CD4-positive, alpha-beta T cell treated with Interleukin-21 for 1 hour (primary cell): Measurements from ENCODE around the gene FGFR3.

Source experiments
- DNase-seq: peaks from one replicate; pipeline ENCODE4 v3.0.0-alpha.2; 2020

Gene FGFR3

GRCh38 chr4:1789552-1789951 lies 3.5 kb upstream of the FGFR3 start:
- no peak for DNase-seq

DNA sequence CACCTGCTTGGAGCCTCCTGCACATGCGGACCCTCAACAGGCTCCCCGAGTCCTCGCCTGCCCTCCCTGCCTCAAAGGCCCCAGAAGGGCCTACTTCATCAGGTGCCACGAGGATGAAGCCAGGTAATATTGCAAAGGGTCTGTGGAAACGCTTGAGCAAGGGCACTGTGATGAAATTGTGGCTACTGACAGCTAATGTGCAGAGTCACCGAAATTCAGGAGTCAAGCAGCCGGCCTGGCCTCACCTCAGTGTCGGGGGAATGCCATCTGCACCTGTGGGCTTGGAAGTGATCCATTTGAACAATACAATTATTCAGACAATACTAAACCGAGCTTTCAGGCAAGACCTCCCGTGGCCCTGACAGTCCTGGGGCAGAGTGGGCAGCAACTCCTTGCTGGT lies 3.1 kb upstream of the FGFR3 start:
- no peak for DNase-seq

DNA sequence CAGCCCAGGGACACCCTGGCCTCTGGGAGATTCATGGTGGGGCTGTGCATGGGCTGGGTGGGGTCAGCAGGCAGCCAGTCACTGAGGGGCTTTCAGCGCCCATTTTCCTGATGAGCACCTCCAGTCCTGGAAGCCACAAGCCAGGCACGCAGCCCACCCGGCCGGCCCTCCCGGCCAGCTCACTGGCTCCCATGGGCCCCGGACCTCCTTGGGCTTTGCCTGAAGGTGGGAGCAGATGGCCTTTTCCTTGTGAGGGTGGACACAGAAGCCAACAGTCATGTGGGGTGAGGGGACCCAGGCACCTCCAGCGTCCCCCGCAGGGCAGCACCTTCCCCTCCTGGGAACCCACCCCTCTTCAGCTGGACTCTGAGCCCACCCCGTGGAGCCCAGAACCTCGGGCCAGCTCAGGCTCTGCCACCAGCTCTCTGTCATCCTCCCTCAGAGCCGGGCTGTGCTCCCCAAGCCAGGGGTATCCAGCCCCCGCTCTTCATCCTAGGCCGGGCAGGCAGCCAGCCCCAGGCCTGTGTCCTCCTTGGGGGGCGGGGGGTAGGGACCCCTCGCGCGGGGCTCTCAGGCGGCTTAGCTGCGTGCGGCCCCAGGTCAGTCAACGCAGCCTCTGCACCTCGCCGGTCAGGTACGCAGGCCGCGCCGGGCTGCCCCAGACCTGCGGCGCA lies 798 bp upstream of the FGFR3 start:
- DNase-seq, result no peak

- peak; percentile 53 for DNase-seq
Measured at GRCh38 chr4:1793496-1793840, 375 bp downstream of the FGFR3 start.

DNA sequence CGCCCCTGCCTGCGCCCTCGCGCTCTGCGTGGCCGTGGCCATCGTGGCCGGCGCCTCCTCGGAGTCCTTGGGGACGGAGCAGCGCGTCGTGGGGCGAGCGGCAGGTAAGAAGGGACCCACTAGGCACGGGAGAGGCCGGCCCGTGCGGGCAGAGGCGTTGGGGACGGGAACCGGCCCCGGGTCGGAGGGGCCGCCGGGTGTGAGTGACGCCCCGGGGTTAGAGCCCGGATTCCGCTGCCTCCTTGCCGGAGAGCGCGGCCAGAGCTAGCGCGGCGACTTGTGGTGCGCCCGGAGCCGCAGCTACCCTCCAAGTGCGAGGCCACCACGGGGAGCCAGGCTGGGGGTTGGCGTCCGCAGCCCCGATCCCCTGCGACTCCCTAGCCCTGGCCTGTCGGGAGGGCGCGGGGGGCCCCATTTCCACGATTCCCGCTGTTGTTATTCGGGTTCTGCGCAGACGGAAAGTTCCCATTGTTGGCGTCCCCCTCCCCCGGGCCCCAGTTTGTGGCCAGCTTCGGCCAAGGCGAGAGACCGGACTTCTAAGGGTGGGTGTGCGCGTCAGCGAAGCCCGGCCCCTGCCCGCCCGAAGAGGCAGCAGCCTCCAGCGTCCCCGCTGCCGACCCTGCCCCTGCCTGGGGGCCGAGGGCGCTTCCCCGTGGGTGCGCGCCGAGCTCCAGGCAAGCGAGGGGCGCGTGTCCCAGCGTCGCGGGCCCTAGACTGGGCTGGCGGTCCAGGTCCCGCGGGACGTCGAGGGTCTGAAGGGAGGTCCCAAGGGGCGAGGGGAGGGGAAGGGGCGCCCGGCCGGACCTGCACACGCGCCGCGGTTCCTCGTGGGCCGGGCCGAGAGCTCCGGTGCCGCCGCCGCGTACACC lies 1.1 kb downstream of the FGFR3 start:
- no peak for DNase-seq

GRCh38 chr4:1794809-1795298 lies 1.8 kb downstream of the FGFR3 start:
- DNase-seq, result peak; percentile 8

- no peak for DNase-seq
Measured at GRCh38 chr4:1795299-1796195, 2.5 kb downstream of the FGFR3 start.

DNA sequence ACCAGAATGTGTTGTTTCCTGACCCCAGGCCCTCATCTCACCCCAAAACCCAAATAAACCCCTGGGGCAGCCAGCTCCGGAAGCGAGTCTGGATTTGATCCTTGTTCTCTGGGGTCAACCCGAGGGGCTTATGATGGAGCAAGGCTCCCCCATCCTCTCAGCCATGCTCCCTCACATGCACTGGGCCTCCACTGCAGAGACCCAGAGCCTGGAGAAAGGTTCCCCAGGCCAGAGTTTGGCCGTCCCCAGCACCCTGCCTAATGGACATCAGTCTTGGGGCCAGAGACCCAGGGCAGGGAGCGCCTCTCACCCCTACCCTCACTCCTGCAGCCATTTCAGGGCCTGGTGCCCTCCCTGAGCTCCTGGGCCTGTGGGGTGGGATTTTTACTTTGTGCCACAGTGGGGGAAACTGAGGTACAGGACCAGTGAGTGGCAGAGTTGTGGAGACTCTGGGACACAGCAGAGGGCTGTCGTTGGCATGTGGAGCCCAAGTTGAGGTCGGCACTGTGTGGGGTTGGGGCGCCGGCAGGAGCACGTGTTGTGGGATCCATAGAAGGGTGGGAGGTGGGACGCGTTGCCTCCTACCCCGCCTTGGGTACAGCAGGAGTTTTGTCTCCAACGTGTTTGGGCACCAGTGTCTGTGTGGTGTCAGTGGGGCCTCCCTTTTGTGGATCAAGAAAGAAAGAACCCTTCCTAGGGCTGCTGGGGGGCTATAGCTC lies 3.6 kb downstream of the FGFR3 start:
- DNase-seq, result no peak

- no peak for DNase-seq
Measured at GRCh38 chr4:1797298-1797860, 4.3 kb downstream of the FGFR3 start.

DNA sequence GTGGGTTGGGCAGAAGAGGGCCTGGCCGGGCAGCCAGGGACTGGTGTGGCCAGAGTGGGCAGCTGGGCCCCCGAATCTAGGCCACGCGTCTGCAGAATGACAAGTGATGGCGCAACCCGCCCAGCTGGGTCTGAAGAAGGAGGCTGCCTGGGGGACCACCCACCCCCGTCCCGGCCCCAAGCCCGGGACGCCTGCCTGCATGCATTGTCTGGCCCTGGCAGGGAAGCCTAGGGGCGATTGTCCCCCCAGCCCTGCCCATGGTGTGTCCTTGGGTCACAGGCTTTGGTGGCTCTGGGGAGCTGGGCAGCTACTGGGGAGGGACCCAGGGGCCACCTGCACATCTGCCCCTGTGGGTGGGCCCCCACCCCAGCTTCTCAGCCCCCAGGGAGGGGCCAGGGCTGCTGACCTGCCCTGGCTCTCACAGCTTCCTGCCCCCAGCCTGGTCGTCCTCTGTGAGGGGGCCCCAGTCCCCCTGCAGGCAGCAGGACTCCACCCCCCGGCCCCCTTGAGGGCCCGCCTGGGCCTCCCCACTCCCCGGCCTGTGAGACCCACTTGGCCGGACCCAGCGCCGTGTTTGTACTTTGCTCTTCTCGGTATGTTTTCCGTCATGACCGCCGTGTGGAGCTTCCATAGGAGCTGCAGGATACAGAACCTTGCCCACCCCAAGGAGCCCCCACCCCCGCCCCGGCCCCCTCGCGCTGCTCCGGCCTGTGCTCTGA lies 4.9 kb downstream of the FGFR3 start:
- no peak for DNase-seq

GRCh38 chr4:1798580-1799386 lies 5.7 kb downstream of the FGFR3 start:
- no peak for DNase-seq

DNA sequence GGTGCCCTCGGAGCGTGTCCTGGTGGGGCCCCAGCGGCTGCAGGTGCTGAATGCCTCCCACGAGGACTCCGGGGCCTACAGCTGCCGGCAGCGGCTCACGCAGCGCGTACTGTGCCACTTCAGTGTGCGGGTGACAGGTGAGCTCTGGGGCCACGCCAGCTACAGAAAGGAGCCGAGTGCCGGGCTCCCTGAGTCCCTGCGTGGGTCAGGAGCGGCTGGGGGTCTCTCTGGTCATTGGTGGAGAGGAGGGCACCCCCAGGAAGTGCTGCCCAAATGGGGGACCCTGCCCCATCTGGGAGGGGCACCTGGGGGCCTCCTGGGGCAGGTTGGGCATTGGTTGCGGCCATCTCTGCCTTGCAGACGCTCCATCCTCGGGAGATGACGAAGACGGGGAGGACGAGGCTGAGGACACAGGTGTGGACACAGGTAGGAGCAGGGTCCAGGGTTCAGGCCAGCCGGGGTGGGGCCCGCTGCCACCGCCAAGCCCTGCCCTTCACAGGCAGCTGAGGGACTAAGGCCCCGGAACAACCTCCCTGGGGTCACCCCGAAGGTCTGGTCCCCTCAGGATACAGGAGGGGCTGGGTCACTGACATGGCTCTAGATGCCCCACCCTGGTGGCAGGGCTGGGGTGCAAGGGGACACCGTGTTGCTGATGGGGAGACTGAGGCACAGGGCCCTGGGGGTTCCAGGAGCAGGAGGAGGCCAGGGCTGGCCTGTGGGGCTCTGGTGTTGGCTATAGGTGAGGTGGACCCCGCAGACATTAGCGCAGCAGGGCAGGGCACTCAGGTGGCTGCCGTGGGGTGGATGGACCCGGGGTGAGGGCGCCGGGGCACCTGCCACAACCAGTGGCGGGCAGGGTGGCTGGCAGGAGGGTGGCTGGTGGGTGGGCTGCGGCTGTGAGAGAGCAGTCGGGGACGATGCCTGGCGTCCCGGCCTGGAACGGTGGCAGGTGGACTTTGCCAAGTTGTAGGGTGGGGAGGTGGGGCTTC lies 6.6 kb downstream of the FGFR3 start:
- DNase-seq, result no peak

DNA sequence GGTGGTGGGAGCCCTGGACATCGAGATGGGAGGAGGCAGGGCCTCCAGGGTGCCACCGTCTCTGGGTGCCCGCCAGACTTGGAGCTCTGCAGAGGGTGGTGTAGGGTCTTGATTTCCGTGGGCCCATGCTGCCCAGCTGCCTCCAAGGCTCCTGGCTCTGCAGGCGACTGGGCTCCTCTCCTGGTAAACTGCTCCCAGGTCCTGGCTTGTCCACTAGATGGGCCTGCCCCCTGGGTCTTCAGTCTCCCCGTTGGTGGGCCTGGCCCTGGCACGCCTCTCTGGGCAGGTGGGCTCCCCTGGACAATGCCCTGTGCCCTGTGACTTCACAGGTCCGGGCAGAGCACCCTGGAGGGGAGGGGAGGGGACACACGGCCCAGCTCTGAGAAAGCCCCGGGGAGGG lies 7.7 kb downstream of the FGFR3 start:
- DNase-seq, result no peak

- no peak for DNase-seq
Measured at GRCh38 chr4:1801286-1801958, 8.3 kb downstream of the FGFR3 start.

DNA sequence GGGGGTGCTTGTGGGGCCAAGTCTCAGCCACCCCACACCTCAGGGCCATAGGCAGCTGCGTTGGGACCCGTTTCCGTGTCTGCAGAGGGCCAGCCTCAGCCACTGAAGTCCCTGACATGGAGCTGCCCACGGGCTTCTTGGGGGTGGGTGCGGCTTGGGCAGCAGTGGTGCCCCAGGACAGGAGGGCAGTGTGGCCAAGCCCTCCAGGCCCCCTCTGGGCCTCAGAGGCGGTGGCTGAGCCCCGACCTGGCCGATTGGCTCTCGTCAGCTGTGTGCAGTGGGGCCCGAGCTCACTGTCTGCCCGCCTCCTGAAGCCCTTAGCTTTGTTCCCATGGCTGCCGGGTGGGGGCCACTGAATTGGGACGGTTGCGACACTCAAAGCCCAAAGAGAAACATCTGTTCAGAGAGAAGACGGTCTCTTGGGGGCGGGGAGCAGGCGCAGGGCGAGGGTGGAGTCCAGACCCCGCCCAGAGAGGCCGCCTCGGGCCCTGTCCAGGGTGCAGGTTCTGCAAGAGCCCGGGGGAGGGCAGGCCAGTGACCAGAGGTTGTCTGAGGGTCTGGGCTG lies 9.1 kb downstream of the FGFR3 start:
- no peak for DNase-seq

DNA sequence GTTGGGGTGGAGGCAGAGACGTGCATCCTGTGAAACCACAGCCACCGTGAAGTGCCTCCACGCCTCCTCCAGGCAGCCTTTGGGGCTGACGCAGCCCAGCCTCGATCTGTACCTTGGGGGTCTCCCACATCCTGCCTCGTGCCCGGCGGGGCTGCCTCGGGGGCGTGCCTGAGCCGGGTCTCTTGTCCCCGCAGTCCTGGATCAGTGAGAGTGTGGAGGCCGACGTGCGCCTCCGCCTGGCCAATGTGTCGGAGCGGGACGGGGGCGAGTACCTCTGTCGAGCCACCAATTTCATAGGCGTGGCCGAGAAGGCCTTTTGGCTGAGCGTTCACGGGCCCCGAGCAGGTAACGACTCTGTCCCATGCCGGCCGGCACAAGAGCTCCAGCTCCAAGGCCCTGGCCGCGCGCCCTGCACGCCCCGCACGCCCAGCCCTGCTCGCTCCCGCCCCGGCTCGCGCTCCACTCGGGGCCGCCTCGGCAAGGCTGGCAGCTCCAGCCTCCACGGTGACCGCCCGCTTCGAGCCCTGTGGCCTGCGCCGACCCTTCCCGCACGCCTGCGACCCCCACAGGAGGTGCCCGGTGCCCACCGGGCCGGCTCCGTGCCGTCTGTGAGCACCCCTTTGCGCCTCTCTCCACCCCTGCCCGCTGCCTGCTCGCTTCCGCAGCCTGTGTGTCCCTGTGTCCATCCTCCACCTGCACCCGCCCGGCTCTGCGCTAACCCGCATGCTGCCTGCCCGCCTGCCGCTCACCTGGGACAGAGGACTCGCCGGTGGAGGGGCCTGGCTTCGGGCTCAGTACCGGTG lies 9.8 kb downstream of the FGFR3 start:
- DNase-seq, result no peak
